Stimulated activated CD8-positive, alpha-beta memory T cell treated with anti-CD3 and anti-CD28 coated beads, Interleukin-15, amount 100 ng/mL, for 1 hour (primary cell): ENCODE results near the gene GDA.

Experiments
- DNase-seq: peaks from one replicate; pipeline ENCODE4 v3.0.0-alpha.2; 2020; ENCODE audit warnings: low read depth

GDA gene

DNA sequence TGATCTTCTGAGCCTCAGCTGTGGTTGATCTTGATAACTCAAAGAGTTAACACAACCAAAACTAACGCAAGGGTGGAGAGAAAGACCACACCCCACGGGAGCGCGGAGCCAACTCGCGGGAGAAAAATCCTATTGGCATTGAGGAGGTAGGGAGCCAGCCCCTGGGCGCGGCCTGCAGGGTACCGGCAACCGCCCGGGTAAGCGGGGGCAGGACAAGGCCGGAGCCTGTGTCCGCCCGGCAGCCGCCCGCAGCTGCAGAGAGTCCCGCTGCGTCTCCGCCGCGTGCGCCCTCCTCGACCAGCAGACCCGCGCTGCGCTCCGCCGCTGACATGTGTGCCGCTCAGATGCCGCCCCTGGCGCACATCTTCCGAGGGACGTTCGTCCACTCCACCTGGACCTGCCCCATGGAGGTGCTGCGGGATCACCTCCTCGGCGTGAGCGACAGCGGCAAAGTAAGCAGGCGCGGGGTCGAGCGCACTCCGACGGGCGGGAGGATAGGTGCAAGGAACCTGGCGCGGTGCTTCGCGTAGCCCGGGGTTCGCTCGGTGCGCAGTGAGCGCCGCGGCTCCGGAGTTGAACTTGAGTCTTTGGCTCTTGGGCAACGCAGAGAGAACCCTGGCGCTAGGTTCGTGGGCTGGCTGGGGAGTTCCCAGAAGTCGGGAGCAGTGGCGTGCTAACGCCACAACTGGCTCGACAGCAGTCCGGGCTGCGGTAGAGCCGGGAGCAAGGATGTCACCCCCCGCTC lies at the start of gene GDA:
GDA (plus strand) TSS at position 210 of the 745 bp plus-strand sequence; CDS start at position 330, 120 bp downstream.
- no peak for DNase-seq

DNA sequence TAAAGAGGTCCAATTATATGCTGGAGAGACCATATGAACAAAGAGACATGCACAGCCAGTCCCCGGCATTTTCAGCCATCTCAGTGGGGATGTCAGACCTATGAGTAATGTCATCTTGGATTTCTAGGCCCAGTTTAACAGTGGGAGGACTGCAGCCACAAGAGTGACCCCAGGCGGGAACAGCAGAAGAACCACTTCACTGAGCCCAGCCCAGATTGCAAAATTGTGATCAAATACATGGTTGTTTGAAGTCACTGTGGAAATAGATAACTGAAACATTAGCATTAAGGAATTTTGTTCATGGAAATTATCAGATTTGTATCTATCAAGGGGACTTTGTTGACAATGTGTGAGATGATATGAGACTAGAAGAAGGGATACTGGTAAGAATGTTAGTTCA lies 46.7 kb upstream of the GDA start:
- DNase-seq: no peak

DNA sequence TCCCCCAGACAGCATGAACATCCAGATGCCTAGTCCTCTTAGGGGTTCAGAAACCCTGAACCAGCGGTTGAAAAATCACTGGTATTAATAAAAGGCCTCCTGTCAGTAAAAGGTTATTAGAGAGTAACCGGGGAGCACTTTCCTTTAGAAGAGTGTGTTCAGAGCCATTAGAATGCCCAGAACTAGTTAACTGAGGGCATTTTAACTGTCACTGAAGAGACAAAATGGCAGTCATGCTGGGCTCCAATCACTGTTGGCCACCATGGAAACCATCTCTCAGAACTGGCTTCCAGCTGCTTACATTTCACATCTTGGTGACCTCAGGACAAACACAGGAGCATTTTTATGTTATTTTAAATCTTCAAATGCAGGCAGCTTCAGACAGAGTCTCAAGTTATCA lies 36.2 kb upstream of the GDA start:
- no peak for DNase-seq

DNA sequence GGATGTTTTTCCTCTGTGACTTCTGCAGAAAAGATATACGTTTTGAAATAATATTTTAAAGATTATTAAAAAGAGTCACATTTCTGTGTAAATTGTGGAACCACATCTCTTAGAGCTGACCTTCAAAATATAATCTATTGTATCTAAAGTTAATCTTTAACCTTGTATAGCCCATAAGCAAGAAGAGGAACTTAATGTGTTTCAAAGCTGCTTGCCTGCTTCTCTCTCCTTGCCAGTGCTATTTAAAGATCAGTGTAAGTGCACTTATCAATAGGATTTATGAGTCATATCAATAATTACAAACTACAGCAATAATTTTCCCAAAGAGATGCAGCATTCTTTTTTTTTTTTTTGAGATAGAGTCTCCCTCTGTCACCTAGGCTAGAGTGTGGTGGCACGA lies 29.4 kb upstream of the GDA start:
- no peak for DNase-seq

DNA sequence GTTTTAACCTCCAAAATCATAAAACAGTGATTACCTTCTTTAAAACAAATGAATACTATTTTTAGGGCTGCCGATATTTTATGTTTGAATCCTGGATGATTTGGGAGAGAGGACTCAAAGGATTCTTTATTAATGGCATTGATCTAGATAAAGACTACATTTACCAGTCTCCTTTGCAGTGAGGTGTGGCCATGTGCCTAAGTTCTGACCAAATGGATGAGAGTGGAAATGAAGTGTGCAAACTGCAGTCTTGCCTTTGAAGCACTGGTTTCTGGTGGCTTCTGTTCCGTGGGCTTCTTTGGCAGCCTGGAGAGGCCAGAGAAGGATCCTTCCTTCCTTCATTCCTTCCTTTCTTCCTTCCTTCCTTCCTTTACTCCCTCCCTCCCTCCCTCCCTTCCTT lies 24.3 kb upstream of the GDA start:
- DNase-seq: no peak

DNA sequence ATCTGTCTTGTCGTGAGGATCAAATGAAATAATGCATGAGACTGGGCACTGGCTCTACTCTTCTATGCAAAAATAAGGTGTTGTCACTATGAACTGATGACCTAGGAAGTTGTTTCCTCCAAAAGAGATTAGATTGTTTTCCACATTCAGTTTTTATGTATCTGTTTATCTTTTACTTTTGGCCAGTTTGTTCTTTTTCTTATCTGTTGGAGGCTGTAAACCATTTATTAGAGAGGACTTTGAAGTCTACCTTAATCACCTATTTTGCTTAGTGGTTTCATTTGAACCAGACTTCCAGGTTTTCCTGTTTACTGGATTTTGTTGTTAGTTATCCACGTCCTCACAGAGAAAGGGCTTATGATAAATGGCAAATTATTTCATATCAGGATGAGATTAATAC lies 21.5 kb upstream of the GDA start:
- DNase-seq: no peak

DNA sequence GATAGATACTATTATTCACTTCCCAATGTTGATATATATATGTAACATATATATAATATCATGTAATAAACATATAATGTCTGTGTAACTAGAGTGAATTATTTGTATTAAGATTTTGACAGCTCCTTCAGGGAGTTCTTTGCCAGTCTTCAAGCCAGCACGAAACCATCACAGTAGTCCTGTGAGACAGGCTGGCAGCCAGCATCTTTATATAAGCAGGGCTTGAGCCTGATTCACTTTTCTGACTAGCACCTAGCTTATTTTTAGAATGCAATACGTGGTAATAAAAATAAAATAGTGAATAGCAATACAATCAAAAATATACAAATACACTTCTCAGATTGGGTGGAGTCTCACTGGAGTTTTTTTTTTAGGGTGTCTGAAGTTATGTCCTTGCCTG lies 20.7 kb upstream of the GDA start:
- DNase-seq: no peak

DNA sequence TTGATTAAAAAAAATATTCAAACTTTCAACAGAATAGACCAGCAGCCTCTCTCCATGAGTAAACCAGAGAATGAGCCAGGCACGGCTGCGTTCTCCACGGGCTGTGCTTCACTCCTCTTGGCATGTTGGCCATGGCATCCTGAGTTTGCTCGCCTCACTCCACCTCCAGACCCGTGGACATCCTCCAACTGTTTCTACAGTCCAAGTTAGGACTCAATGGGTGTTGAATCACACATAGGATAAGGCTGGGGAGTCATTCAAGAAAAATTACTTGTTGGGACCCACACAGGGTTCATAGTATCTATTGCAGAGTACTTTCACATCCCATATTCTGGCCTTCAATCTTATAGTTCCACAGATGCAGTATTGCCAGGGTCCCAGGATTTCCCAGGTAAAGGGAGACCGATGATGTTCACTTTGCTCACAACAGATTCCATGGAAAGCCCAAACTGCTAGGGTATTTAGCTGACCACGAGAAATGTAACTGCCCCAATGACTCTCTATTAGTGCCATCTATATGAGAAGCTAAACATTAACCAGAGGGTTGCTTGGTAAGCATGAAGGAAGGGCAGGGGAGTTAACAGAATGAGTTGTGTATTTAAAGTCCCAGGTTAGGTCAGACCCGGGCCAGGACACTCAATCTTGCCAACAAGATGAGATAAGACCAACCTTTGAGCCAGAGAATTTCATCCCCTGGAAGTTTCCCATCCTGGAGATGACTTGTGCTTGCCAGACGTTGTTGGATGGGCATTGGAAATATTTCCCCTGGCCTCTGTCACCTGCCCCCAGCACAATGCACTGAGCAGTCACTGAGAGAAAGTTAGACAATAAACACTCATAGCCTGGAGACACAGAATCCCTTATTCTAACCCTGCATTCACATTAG lies 19.7 kb upstream of the GDA start:
- DNase-seq: no peak

DNA sequence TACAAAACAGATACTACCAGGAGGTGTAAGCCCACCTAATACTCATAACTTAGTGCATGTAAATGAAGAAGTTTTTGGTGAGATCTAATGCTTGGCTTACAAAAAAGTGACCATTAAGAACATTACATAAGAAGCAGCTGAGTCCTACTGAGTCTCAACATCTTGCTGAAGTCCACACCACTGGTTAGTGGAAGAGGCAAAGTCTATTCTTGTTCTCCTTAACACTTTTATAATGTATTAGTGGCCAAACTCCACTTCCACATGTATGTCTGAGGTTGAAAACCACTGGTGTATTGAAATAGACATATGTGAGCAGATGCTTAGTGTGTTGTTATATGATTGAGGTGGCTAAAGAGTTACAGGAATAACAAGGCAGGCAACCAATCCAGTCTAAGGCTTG lies 18.9 kb upstream of the GDA start:
- no peak for DNase-seq

DNA sequence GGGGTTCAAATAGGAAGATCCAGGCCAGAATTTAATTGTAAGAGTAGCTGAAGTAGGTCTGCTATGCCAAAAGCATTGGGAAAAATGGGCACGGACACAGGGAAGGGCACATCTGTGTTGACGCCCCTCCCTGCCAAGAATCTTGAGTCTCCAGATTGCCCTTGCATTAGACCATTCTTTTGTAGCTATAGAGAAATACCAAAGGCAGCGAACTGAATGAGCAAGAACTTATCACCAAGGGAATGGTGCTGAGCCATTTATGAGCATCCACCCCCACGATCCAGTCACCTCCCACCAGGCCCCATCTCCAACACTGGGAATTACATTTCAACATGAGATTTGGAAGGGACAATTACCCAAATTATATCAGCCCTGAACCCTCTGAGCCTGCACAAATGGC lies 18.0 kb upstream of the GDA start:
- no peak for DNase-seq

DNA sequence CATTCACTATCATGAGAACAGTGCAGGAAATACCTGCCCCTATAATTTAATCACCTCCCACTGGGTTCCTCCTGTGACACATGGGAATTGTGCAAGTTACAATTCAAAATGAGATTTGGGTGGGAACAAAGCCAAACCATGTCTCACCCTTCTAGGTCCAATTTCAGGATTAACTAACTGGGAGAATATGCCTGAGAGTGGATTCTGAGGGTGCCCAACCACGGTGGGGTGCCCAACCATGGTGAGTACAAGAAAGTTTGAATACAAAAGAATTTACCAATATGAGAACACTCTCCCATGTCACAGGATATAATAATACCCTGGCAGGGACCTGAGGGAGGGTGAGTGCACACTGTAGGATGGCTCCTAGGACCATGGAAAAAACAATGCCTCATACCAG lies 17.2 kb upstream of the GDA start:
- no peak for DNase-seq

DNA sequence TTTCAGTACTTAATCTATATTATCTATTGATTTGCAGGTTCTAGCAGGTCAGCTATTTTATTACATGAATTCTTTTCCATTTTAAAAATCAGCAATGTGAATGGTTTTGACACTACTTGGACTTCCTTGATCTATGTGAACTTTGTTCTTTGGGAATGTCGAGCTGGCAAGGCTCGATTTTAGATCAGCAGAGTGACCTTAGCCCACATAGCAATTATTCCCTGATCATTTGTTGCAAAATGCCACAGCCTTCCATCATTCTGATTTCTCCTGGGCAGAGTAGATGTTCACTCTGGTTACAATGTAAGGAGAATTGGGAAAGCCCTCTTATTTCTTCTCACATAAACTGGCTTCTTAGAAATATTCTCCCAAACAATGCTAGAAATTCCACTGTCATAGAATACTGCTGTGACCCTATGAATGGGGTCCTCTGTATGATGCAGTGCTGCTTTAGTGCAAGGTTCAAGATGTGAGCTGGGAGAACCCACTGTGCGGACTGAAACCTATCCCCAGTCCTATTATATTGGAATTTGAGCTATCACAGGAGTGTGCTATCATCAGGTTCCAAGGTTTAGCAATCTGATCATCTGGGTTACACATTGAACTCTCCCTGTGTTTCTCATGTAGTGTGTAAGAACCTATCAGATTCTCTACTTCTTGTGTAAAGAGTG lies 15.7 kb upstream of the GDA start:
- DNase-seq: no peak

DNA sequence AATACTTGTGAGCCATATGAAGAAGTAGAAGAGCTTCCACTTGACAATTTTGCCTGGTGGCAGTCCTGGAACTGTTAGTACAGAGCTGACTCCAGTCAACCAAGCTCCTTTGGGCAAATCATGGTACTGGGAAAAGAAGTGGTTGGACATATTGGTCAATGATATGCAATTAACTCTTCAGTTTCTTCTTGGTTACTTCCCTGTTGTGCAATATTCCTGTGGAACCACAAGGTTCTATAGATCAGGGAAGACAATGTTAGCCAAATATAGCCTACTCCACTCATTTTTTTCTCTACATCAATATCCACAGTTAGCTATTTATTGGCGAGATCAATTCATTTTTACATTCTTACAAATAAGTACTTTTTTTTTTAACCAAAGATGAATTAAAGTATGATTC lies 14.4 kb upstream of the GDA start:
- DNase-seq: no peak

DNA sequence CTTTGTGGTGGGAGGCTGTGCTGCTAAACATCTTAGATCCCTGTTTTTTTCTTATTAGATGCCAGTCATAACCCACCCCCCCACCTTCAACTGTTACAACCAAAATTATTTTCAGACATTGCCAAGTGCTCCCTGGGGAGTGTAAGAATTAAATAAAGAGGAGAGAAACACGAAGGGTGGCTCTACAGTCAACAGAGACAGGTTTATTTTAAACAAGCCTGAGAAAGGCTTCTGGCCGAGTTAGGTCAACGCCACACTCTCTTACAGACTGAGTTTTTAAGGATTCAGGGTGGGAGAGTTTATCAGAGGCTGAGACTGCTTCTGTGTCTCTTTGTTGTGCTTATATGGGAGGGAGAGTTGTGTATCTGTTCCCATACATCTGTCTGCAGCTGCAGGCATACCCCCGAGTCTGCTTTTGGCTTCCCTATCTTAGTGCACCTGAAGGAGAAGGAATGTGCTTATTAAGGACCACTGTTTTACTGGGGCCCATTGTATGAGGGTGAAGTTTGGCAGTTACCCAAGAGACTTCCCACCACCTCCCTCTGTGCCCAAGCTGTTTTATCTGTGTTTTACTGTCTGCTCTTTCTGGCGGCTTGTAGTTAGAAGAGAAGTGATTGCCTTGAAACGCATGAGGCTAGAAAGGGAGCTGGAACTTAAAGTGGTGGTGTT lies 11.4 kb upstream of the GDA start:
- no peak for DNase-seq

DNA sequence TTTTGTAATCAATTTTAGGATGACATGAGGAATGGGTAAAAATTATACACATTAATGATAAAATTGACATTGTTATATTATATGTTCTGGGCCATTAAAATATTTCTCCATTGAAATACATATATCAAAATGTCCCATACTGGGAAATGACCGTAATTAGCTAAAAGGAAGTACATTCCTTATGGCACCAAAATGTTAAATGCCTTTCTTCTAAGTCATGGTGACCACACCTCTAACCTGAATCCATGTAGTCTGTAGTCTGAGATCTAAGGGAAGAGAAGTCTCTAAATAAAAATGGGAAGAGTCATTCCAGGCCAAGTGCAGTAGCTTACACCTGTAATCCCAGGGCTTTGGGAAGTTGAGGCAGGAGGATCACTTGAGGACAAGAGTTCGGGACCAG lies 10.0 kb upstream of the GDA start:
- no peak for DNase-seq

DNA sequence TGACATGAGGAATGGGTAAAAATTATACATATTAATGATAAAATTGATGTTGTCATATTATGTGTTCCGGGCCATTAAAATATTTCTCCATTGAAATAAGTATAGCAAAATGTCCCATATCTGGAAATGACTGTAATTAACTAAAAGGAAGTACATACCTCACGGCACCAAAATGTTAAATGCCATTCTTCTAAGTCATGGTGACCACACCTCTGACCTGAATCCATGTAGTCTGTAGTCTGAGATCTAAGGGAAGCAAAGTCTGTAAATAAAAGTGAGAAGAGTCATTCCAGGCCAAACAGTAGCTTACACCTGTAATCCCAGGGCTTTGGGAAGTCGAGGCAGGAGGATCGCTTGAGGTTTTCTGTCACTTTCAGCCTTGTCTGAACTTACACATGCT lies 8.7 kb upstream of the GDA start:
- no peak for DNase-seq

DNA sequence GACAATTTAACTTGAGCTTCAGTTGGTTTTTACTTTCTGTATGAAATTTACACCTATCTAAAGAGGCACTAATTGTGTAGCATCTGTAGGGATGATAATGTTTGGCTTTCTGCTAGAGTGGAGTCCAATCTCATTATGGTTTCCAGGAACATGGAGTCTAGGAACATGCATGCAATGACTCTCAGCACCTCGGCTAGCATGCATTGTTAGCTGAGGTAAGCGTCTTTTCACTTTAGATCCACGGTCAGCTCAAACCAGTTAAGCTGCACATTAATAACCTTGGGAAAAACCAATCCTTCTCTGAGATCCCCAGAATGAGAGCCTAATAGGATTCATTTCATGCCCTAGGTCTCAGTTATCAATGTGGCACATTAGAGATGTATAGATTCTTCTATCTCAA lies 7.8 kb upstream of the GDA start:
- DNase-seq: no peak

DNA sequence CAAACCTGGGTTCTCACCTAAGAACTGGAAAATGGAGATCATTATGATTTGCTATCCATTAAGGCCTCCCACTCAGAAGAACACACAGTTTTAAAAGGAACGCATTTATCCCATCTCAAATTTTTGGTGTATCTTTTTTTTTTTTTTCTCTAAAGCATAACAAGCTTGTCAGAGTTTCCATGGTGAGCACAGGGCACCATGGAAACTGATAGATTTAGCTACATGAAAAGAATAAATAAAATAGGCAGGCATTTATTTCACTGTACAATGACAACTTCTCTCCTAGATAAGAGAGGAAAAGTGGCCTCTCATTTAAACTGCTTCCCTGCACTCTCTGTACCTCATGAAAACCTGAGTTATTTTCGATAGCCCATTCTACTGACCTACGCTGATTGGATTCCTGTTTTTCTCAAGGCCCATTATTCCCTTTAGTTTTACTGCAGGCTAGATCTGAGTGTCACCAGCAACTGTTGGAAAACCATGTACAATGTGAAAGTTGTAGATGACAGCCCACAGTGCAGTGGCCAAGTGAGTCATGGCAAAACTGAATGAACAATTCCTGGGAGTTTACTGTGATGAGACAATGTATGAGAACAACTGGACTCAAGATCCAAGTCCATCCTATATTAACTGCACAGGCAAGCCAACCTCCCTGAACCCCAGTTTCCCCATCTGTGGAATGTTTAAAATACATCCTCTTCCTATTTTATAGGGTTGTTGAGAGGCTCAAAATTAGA lies 4.3 kb upstream of the GDA start:
- DNase-seq: no peak

DNA sequence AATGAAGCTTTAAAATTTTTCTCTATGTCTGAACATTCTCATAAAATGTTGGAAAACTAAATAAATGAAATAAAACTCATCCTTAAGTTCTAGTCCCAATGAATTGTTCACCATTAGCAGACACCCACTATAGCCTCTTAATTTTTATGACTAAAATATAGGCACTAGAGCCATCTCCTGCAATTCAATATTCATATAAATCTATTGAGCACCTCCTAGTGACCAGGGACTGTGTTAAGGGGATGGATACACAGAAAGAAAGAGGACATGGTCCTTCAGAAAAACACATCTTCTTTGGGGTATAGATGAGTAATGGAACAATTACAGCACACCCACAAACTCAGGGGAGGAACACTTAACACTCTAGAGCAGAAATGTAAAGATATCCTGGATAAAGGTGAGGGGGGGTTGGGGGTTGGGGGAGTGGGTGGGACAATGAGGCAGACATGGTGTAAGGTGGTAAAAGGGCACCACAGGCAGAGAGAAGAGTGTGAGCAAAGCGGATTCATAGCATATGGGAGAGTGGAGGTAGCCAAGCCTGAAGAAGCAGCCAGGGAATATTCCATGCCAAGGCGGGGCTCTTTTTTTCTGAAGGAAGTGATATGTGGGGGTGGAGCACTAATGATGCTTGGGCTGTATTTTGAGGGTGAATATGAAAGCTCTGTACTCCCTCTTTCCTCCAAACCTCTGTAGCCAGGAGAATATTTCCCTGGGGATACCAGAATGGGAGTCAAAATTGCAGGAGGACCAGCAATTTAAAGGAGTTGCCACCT lies 3.3 kb upstream of the GDA start:
- no peak for DNase-seq

DNA sequence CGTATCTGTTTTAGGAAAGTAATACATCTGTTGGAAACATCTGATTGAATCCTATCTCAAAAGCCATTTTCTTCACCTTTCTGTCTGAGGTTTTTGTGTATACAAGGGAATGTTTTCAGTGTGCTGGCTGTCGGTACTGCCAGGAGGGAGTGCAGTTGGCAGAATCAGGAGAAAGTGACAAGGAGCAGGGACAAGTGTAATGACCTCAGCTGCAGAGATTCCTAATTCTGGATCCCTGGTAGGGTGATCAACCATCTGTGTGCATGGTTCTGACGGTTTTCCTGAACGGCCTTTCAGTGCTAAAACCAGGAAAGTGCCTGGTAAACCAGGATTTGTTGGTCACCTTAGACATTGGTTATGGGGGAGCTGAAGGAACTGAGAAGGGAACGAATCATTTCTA lies 1.6 kb upstream of the GDA start:
- no peak for DNase-seq

DNA sequence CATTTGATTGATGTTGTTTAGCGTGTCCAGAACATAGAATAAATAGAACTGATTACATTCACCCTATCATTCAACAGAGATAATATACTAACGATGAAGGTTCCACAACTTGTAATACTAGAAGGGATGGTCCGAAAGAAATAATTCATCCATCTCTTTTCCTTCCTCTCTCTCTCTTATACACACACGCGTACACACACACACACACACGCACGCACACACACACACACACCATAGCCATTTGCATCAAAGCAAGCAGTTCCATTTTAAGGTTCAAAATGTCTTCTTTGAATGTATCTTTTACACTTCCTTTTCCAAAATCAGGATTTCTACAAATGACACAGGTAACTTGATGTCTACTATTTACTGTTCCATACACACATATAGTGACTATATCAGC lies 887 bp downstream of the GDA start:
- DNase-seq: no peak
